Muscle of back (tissue), 10 donors: ENCODE data around the gene SIRT3. TPM values are rescaled to one million over a fixed set of nuclear protein-coding genes. Genes with fewer than 3 reads are reported as not detected.

ENCODE experiments used
- polyA plus RNA-seq, 10 donors: library from polyadenylated mRNA; unstranded; fragments of 120-200 nt; gene quantifications; one replicate each; pipeline ENCODE4 v1.2.1, GENCODE V29; 2013; ENCODE audit not compliant: insufficient read length in 10 of 10

SIRT3 gene
- polyA plus RNA-seq, 10 donors, result 17.8 to 26.1 (median 19.9) TPM

Other genes starting within 250 kb of the SIRT3 start
- gene SCGB1C1, start 43.3 kb downstream of the SIRT3 start, polyA plus RNA-seq, result under 1 TPM in 1 of 10 donors, not detected in 9; 0.76 TPM
- 10 to 100 TPM; 27.5 to 42.2 (median 34.8) TPM for gene BET1L, start 28.9 kb downstream of the SIRT3 start, polyA plus RNA-seq
- gene RIC8A, start 28.6 kb downstream of the SIRT3 start, polyA plus RNA-seq, result 10 to 100 TPM; 46.7 to 78.5 (median 62.3) TPM
- 100 to 1,000 TPM in 4 of 10 donors, 10 to 100 TPM in 6; 88.0 to 129 (median 99.1) TPM for gene PSMD13, start 634 bp upstream of the SIRT3 start, polyA plus RNA-seq
- under 1 TPM in 3 of 10 donors, not detected in 7; 0.04 to 0.15 (median 0.05) TPM for gene NLRP6, start 42.1 kb upstream of the SIRT3 start, polyA plus RNA-seq
- gene PGGHG, start 52.8 kb upstream of the SIRT3 start, polyA plus RNA-seq, result 10 to 100 TPM in 2 of 10 donors, 1 to 10 TPM in 8; 3.5 to 15.7 (median 8.5) TPM
- gene IFITM5, start 63.2 kb upstream of the SIRT3 start, polyA plus RNA-seq, result not detected
- gene IFITM2, start 71.5 kb upstream of the SIRT3 start, polyA plus RNA-seq, result 100 to 1,000 TPM in 2 of 10 donors, 10 to 100 TPM in 8; 53.8 to 138 (median 86.2) TPM
- gene IFITM1, start 77.7 kb upstream of the SIRT3 start, polyA plus RNA-seq, result 10 to 100 TPM; 10.0 to 33.2 (median 15.9) TPM
- gene IFITM3, start 84.5 kb upstream of the SIRT3 start, polyA plus RNA-seq, result 100 to 1,000 TPM; 172 to 315 (median 276) TPM
- gene B4GALNT4, start 133.2 kb upstream of the SIRT3 start, polyA plus RNA-seq, result 10 to 100 TPM in 9 of 10 donors, 1 to 10 TPM in 1; 9.4 to 35.6 (median 13.8) TPM
- 10 to 100 TPM in 1 of 10 donors, 1 to 10 TPM in 1, under 1 TPM in 6, not detected in 2; 0.14 to 14.1 (median 0.61) TPM for gene PKP3, start 157.9 kb upstream of the SIRT3 start, polyA plus RNA-seq
- 10 to 100 TPM in 8 of 10 donors, 1 to 10 TPM in 2; 8.4 to 19.6 (median 13.2) TPM for gene SIGIRR, start 178.7 kb upstream of the SIRT3 start, polyA plus RNA-seq
- 1 to 10 TPM in 4 of 10 donors, under 1 TPM in 6; 0.08 to 2.7 (median 0.44) TPM for gene ANO9, start 205.7 kb upstream of the SIRT3 start, polyA plus RNA-seq
- 10 to 100 TPM; 23.4 to 31.7 (median 28.1) TPM for gene PTDSS2, start 213.9 kb upstream of the SIRT3 start, polyA plus RNA-seq